ENCODE data around the gene MBD3L4. TPM values are rescaled to one million over a fixed set of nuclear protein-coding genes. Genes with fewer than 3 reads are reported as not detected.
"Not testable (repeated sequence)": the region's sequence is repeated elsewhere in the genome, so short reads cannot be mapped to it uniquely, and the experiment has no call there.

MBD3L4 gene
- total RNA-seq, 1 experiment from 2014 or later = not detected

- BruUV-seq (replicated peaks); CTCF ChIA-PET; H3K4me1 ChIP-seq; intact Hi-C loops (cut with micrococcal nuclease; ENCODE audit: unreplicated experiment); H3K4me3 ChIP-seq (ENCODE audit: low read depth, low read length); H3K9me3 ChIP-seq; H3K27me3 ChIP-seq (replicated peaks; ENCODE audit: control insufficient read depth, insufficient read depth, low read length); H3K27me3 Mint-ChIP-seq (ENCODE audit: insufficient read depth, unreplicated experiment); DNase-seq; H3K4me3 Mint-ChIP-seq (ENCODE audit: unreplicated experiment); H3K36me3 ChIP-seq (ENCODE audit: control insufficient read depth, insufficient read depth, low read length); H3K4me1 Mint-ChIP-seq (ENCODE audit: low read depth, unreplicated experiment); H3K27ac Mint-ChIP-seq (ENCODE audit: unreplicated experiment); H3K36me3 Mint-ChIP-seq (ENCODE audit: insufficient read depth, unreplicated experiment); H3K9me3 Mint-ChIP-seq (ENCODE audit: unreplicated experiment); POLR2A ChIA-PET: not testable (repeated sequence)
Measured at GRCh38 chr19:7054635-7055368, 14.8 kb upstream of the MBD3L4 start.

GRCh38 chr19:7052896-7053295 lies 12.9 kb upstream of the MBD3L4 start:
- POLR2A ChIA-PET; BruUV-seq (replicated peaks); intact Hi-C loops (cut with micrococcal nuclease; ENCODE audit: unreplicated experiment); H3K4me1 ChIP-seq; H3K36me3 Mint-ChIP-seq (ENCODE audit: insufficient read depth, unreplicated experiment); H3K9me3 Mint-ChIP-seq (ENCODE audit: unreplicated experiment); H3K27ac Mint-ChIP-seq (ENCODE audit: unreplicated experiment); CTCF ChIA-PET; H3K27me3 ChIP-seq (replicated peaks; ENCODE audit: control insufficient read depth, insufficient read depth, low read length); H3K27me3 Mint-ChIP-seq (ENCODE audit: insufficient read depth, unreplicated experiment); H3K4me3 ChIP-seq (ENCODE audit: low read depth, low read length); H3K36me3 ChIP-seq (ENCODE audit: control insufficient read depth, insufficient read depth, low read length); DNase-seq; H3K4me1 Mint-ChIP-seq (ENCODE audit: low read depth, unreplicated experiment); H3K9me3 ChIP-seq; H3K4me3 Mint-ChIP-seq (ENCODE audit: unreplicated experiment): not testable (repeated sequence)

GRCh38 chr19:7051421-7051820 lies 11.4 kb upstream of the MBD3L4 start:
- H3K4me1 Mint-ChIP-seq (ENCODE audit: low read depth, unreplicated experiment); H3K4me3 Mint-ChIP-seq (ENCODE audit: unreplicated experiment); H3K27me3 ChIP-seq (replicated peaks; ENCODE audit: control insufficient read depth, insufficient read depth, low read length); BruUV-seq (replicated peaks); CTCF ChIA-PET; H3K9me3 Mint-ChIP-seq (ENCODE audit: unreplicated experiment); DNase-seq; H3K4me3 ChIP-seq (ENCODE audit: low read depth, low read length); H3K36me3 Mint-ChIP-seq (ENCODE audit: insufficient read depth, unreplicated experiment); intact Hi-C loops (cut with micrococcal nuclease; ENCODE audit: unreplicated experiment); H3K27me3 Mint-ChIP-seq (ENCODE audit: insufficient read depth, unreplicated experiment); H3K27ac Mint-ChIP-seq (ENCODE audit: unreplicated experiment); POLR2A ChIA-PET; H3K9me3 ChIP-seq; H3K36me3 ChIP-seq (ENCODE audit: control insufficient read depth, insufficient read depth, low read length); H3K4me1 ChIP-seq: not testable (repeated sequence)

- intact Hi-C loops (cut with micrococcal nuclease; ENCODE audit: unreplicated experiment); H3K4me1 ChIP-seq; CTCF ChIA-PET; H3K36me3 Mint-ChIP-seq (ENCODE audit: insufficient read depth, unreplicated experiment); H3K27me3 Mint-ChIP-seq (ENCODE audit: insufficient read depth, unreplicated experiment); H3K27me3 ChIP-seq (replicated peaks; ENCODE audit: control insufficient read depth, insufficient read depth, low read length); H3K27ac Mint-ChIP-seq (ENCODE audit: unreplicated experiment); H3K9me3 Mint-ChIP-seq (ENCODE audit: unreplicated experiment); H3K4me1 Mint-ChIP-seq (ENCODE audit: low read depth, unreplicated experiment); POLR2A ChIA-PET; H3K9me3 ChIP-seq; H3K36me3 ChIP-seq (ENCODE audit: control insufficient read depth, insufficient read depth, low read length); H3K4me3 ChIP-seq (ENCODE audit: low read depth, low read length); DNase-seq; BruUV-seq (replicated peaks); H3K4me3 Mint-ChIP-seq (ENCODE audit: unreplicated experiment): not testable (repeated sequence)
Measured at GRCh38 chr19:7049021-7049420, 9.0 kb upstream of the MBD3L4 start, which contains the start of gene MBD3L2. Gene MBD3L2, plus strand, starts transcription at chr19:7049321. Its CDS starts 53 bp downstream, at chr19:7049374.

- H3K4me1 Mint-ChIP-seq (ENCODE audit: low read depth, unreplicated experiment); H3K4me3 ChIP-seq (ENCODE audit: low read depth, low read length); H3K27me3 Mint-ChIP-seq (ENCODE audit: insufficient read depth, unreplicated experiment); intact Hi-C loops (cut with micrococcal nuclease; ENCODE audit: unreplicated experiment); H3K36me3 Mint-ChIP-seq (ENCODE audit: insufficient read depth, unreplicated experiment); CTCF ChIA-PET; DNase-seq; BruUV-seq (replicated peaks); POLR2A ChIA-PET; H3K4me3 Mint-ChIP-seq (ENCODE audit: unreplicated experiment); H3K9me3 ChIP-seq; H3K9me3 Mint-ChIP-seq (ENCODE audit: unreplicated experiment); H3K36me3 ChIP-seq (ENCODE audit: control insufficient read depth, insufficient read depth, low read length); H3K27ac Mint-ChIP-seq (ENCODE audit: unreplicated experiment); H3K27me3 ChIP-seq (replicated peaks; ENCODE audit: control insufficient read depth, insufficient read depth, low read length); H3K4me1 ChIP-seq: not testable (repeated sequence)
Measured at GRCh38 chr19:7041563-7041962, 1.6 kb upstream of the MBD3L4 start.

GRCh38 chr19:7030278-7030677 lies 9.7 kb downstream of the MBD3L4 start, which contains the start of gene MBD3L5:
Gene MBD3L5, plus strand, starts transcription at chr19:7030578. Its CDS starts 34 bp downstream, at chr19:7030612.
- H3K36me3 Mint-ChIP-seq (ENCODE audit: insufficient read depth, unreplicated experiment); CTCF ChIA-PET; BruUV-seq (replicated peaks); H3K27me3 Mint-ChIP-seq (ENCODE audit: insufficient read depth, unreplicated experiment); H3K4me1 ChIP-seq; intact Hi-C loops (cut with micrococcal nuclease; ENCODE audit: unreplicated experiment); H3K27ac Mint-ChIP-seq (ENCODE audit: unreplicated experiment); DNase-seq; H3K4me1 Mint-ChIP-seq (ENCODE audit: low read depth, unreplicated experiment); H3K36me3 ChIP-seq (ENCODE audit: control insufficient read depth, insufficient read depth, low read length); H3K4me3 Mint-ChIP-seq (ENCODE audit: unreplicated experiment); POLR2A ChIA-PET; H3K9me3 ChIP-seq; H3K4me3 ChIP-seq (ENCODE audit: low read depth, low read length); H3K9me3 Mint-ChIP-seq (ENCODE audit: unreplicated experiment); H3K27me3 ChIP-seq (replicated peaks; ENCODE audit: control insufficient read depth, insufficient read depth, low read length): not testable (repeated sequence)

GRCh38 chr19:7028790-7029189 lies 11.2 kb downstream of the MBD3L4 start:
- BruUV-seq (replicated peaks); H3K4me1 Mint-ChIP-seq (ENCODE audit: low read depth, unreplicated experiment); H3K27me3 ChIP-seq (replicated peaks; ENCODE audit: control insufficient read depth, insufficient read depth, low read length); H3K4me1 ChIP-seq; DNase-seq; H3K4me3 ChIP-seq (ENCODE audit: low read depth, low read length); H3K9me3 ChIP-seq; CTCF ChIA-PET; H3K9me3 Mint-ChIP-seq (ENCODE audit: unreplicated experiment); intact Hi-C loops (cut with micrococcal nuclease; ENCODE audit: unreplicated experiment); H3K27me3 Mint-ChIP-seq (ENCODE audit: insufficient read depth, unreplicated experiment); H3K36me3 ChIP-seq (ENCODE audit: control insufficient read depth, insufficient read depth, low read length); H3K27ac Mint-ChIP-seq (ENCODE audit: unreplicated experiment); H3K4me3 Mint-ChIP-seq (ENCODE audit: unreplicated experiment); H3K36me3 Mint-ChIP-seq (ENCODE audit: insufficient read depth, unreplicated experiment); POLR2A ChIA-PET: not testable (repeated sequence)
